Skin epidermis (tissue), 12 donors: Measurements from ENCODE around the gene CIC.
"Not testable (repeated sequence)": the region's sequence is repeated elsewhere in the genome, so short reads cannot be mapped to it uniquely, and the experiment has no call there.

Experiments
- H3K27ac ChIP-seq, 21 experiments: fragments of 200-600 bp; sonication (generic) in 11 of 21; one replicate each; pipeline ENCODE4 v1.5.0; 2020; ENCODE audit warnings: mild to moderate bottlenecking in 3 of 21, inconsistent platforms in 2 of 21, moderate library complexity in 2 of 21
- H3K4me3 ChIP-seq, 7 experiments: fragments of 200-600 bp; sonication (generic) in 2 of 7; one replicate each; pipeline ENCODE4 v1.5.0; 2020; ENCODE audit warnings: inconsistent platforms in 2 of 7, mild to moderate bottlenecking in 2 of 7, moderate library complexity in 1 of 7

CIC gene

GRCh38 chr19:42339922-42340321 lies 70.9 kb downstream of the CIC start:
- H3K27ac ChIP-seq, H3K4me3 ChIP-seq: not testable (repeated sequence)

- Histone ChIP-seq H3K27ac (no peak overlapping the region), H3K4me3 (no peak overlapping the region)
These were observed 74.5 kb downstream of the CIC start for GRCh38 chr19:42343344-42344110.

GRCh38 chr19:42344336-42344893 lies 75.4 kb downstream of the CIC start:
- no peak overlapping the region for H3K4me3 ChIP-seq
- no peak overlapping the region for H3K27ac ChIP-seq
